IMR-90 (cell line): ENCODE results near the gene PRF1. TPM values are rescaled to one million over a fixed set of nuclear protein-coding genes. Genes with fewer than 3 reads are reported as not detected.

Experiments used
- ATAC-seq: fragments of 200-7000 bp; cut with Tn5 transposase; 2 replicates; pipeline ENCODE4 v1.9.1; 2020; ENCODE audit warnings: low read depth, mild to moderate bottlenecking, moderate library complexity
- BruUV-seq: library from RNA; stranded (reverse); fragments of 400-500 nt; replicated peaks from 2 replicates; lab custom pipeline; 2021; lab: Mats Ljungman, UMichigan
- CTCF ChIA-PET: fragments of 300-600 bp; formaldehyde crosslinking; extraction: SDS; loops from one replicate; lab custom pipeline; 2021; ENCODE audit warnings: antibody characterized with exemption; lab: Yijun Ruan, JAX
- POLR2A ChIA-PET: fragments of 300-600 bp; sonication (Branson Sonifier 250); formaldehyde crosslinking; loops from one replicate; lab custom pipeline; 2022; ENCODE audit warnings: antibody characterized with exemption; ENCODE audit not compliant: unreplicated experiment; lab: Charles Lee
- DNase-seq: peaks from one replicate; pipeline ENCODE4 v3.0.0; 2013
- H2AFZ ChIP-seq: replicated peaks from 2 replicates; pipeline ENCODE3; 2013; ENCODE audit warnings: low read length, mild to moderate bottlenecking; ENCODE audit not compliant: poor library complexity
- H2AK5ac ChIP-seq: 2 replicates; pipeline ENCODE4 v1.6.1; 2013; ENCODE audit warnings: low read depth, low read length, inconsistent platforms
- H2AK9ac ChIP-seq: replicated peaks from 2 replicates; pipeline ENCODE3; 2013; ENCODE audit warnings: mild to moderate bottlenecking, low read depth, low read length, moderate library complexity; ENCODE audit not compliant: poor library complexity
- H2BK120ac ChIP-seq: 2 replicates; pipeline ENCODE4 v1.6.1; 2013; ENCODE audit warnings: low read depth, low read length, inconsistent platforms
- H2BK15ac ChIP-seq: 3 replicates; pipeline ENCODE4 v1.6.1; 2013; ENCODE audit warnings: low read depth, low read length, inconsistent platforms
- H2BK20ac ChIP-seq: 2 replicates; pipeline ENCODE4 v1.6.1; 2013; ENCODE audit warnings: low read depth, mild to moderate bottlenecking, inconsistent platforms, low read length, moderate library complexity
- H2BK5ac ChIP-seq: 2 replicates; pipeline ENCODE4 v1.6.1; 2013; ENCODE audit warnings: mild to moderate bottlenecking, low read depth, low read length, inconsistent platforms; ENCODE audit not compliant: poor library complexity, severe bottlenecking
- H3K14ac ChIP-seq: replicated peaks from 2 replicates; pipeline ENCODE4 v1.6.1; 2013; ENCODE audit warnings: low read depth, low read length, inconsistent platforms
- H3K18ac ChIP-seq: 2 replicates; pipeline ENCODE4 v1.6.1; 2013; ENCODE audit warnings: low read depth, low read length, control low read depth
- H3K23ac ChIP-seq: 2 replicates; pipeline ENCODE4 v1.6.1; 2013; ENCODE audit warnings: low read depth, low read length, inconsistent platforms
- H3K27ac ChIP-seq: 2 replicates; pipeline ENCODE4 v1.5.1; 2013; ENCODE audit warnings: mild to moderate bottlenecking, control low read depth, low read length; ENCODE audit not compliant: insufficient read depth
- H3K27me3 ChIP-seq: 2 replicates; pipeline ENCODE4 v1.6.1; 2013; ENCODE audit warnings: low read length; ENCODE audit not compliant: control insufficient read depth, insufficient read depth
- H3K36me3 ChIP-seq: 2 replicates; pipeline ENCODE4 v1.6.1; 2013; ENCODE audit warnings: low read length, mixed read lengths; ENCODE audit not compliant: control insufficient read depth, insufficient read depth
- H3K4ac ChIP-seq: 2 replicates; pipeline ENCODE4 v1.6.1; 2013; ENCODE audit warnings: low read depth, low read length, inconsistent platforms
- H3K4me1 ChIP-seq: 2 replicates; pipeline ENCODE4 v1.6.1; 2013; ENCODE audit warnings: low read length, mixed read lengths; ENCODE audit not compliant: control insufficient read depth, insufficient read depth
- H3K4me2 ChIP-seq: 2 replicates; pipeline ENCODE4 v1.6.1; 2013; ENCODE audit warnings: low read depth, mild to moderate bottlenecking, control low read depth, low read length, moderate library complexity
- H3K4me3 ChIP-seq: 2 replicates; pipeline ENCODE4 v1.5.1; 2013; ENCODE audit warnings: low read depth, mild to moderate bottlenecking, control low read depth, low read length, moderate library complexity; ENCODE audit not compliant: insufficient read depth
- H3K56ac ChIP-seq: 2 replicates; pipeline ENCODE4 v1.6.1; 2013; ENCODE audit warnings: low read length, inconsistent platforms; ENCODE audit not compliant: insufficient read depth; ENCODE audit errors: extremely low read depth
- H3K79me1 ChIP-seq, 2 experiments: 2 replicates each; pipeline ENCODE4 v1.6.1; 2013; ENCODE audit warnings: low read length in 2 of 2, inconsistent platforms in 1 of 2, low read depth in 1 of 2
- H3K9ac ChIP-seq: 2 replicates; pipeline ENCODE4 v1.6.1; 2013; ENCODE audit warnings: low read depth, low read length, control low read depth
- H3K9me1 ChIP-seq: 2 replicates; pipeline ENCODE4 v1.6.1; 2013; ENCODE audit warnings: low read length, inconsistent platforms; ENCODE audit not compliant: insufficient read depth
- H3K9me3 ChIP-seq: 2 replicates; pipeline ENCODE4 v1.6.1; 2013; ENCODE audit warnings: low read length; ENCODE audit not compliant: control insufficient read depth, insufficient read depth
- H4K20me1 ChIP-seq: 2 replicates; pipeline ENCODE4 v1.6.1; 2013; ENCODE audit warnings: low read length, inconsistent platforms; ENCODE audit not compliant: insufficient read depth
- H4K5ac ChIP-seq: 2 replicates; pipeline ENCODE4 v1.6.1; 2013; ENCODE audit warnings: mild to moderate bottlenecking, low read depth, low read length, control low read depth
- H4K8ac ChIP-seq, 2 experiments: 2 replicates each; pipeline ENCODE4 v1.6.1; 2013; ENCODE audit warnings: low read depth in 2 of 2, low read length in 2 of 2, control low read depth in 1 of 2, inconsistent platforms in 1 of 2
- H4K91ac ChIP-seq: 2 replicates; pipeline ENCODE4 v1.6.1; 2013; ENCODE audit warnings: low read depth, low read length, inconsistent platforms; ENCODE audit not compliant: insufficient read depth
- BHLHE40 ChIP-seq: fragments of 150-350 bp; IDR thresholded peaks from 2 replicates; pipeline ENCODE4 v1.6.1; 2016; ENCODE audit warnings: mild to moderate bottlenecking, low read depth, low read length
- CEBPB ChIP-seq: IDR thresholded peaks from 2 replicates; pipeline ENCODE4 v1.6.1; 2012; ENCODE audit warnings: low read depth, low read length, improper control_type of control experiment
- CHD1 ChIP-seq: IDR thresholded peaks from 2 replicates; pipeline ENCODE4 v1.6.1; 2012; ENCODE audit warnings: low read depth, low read length, improper control_type of control experiment
- FOS ChIP-seq: fragments of 150-350 bp; IDR thresholded peaks from 2 replicates; pipeline ENCODE4 v1.6.1; 2016; ENCODE audit warnings: low read depth, low read length
- MAZ ChIP-seq: IDR thresholded peaks from 2 replicates; pipeline ENCODE4 v1.6.1; 2012; ENCODE audit warnings: low read depth, mild to moderate bottlenecking, low read length, improper control_type of control experiment, moderate library complexity, borderline replicate concordance
- MXI1 ChIP-seq: IDR thresholded peaks from 2 replicates; pipeline ENCODE4 v1.6.1; 2012; ENCODE audit warnings: low read depth, mild to moderate bottlenecking, low read length, moderate library complexity, borderline replicate concordance
- NFE2L2 ChIP-seq: fragments of 150-350 bp; IDR thresholded peaks from 2 replicates; pipeline ENCODE4 v1.6.1; 2016; ENCODE audit warnings: low read depth, mild to moderate bottlenecking, low read length
- POLR2A ChIP-seq: IDR thresholded peaks from 2 replicates; pipeline ENCODE4 v1.6.1; 2012; ENCODE audit warnings: mild to moderate bottlenecking, low read depth, low read length
- RAD21 ChIP-seq: IDR thresholded peaks from 2 replicates; pipeline ENCODE4 v1.6.1; 2012; ENCODE audit warnings: low read length, improper control_type of control experiment
- RCOR1 ChIP-seq: IDR thresholded peaks from 2 replicates; pipeline ENCODE4 v1.6.1; 2012; ENCODE audit warnings: mild to moderate bottlenecking, low read length, improper control_type of control experiment; ENCODE audit not compliant: insufficient replicate concordance
- RFX5 ChIP-seq: IDR thresholded peaks from 2 replicates; pipeline ENCODE4 v1.8.0; 2012; ENCODE audit warnings: low read depth, mild to moderate bottlenecking, low read length, moderate library complexity
- SMC3 ChIP-seq: fragments of 150-350 bp; IDR thresholded peaks from 2 replicates; pipeline ENCODE4 v1.6.1; 2016; ENCODE audit warnings: low read depth, mild to moderate bottlenecking, antibody characterized with exemption, low read length, moderate library complexity
- WGBS, 2 experiments: methylation state at CpG; one replicate each; pipeline versions ENCODE4 v1.1.5 to v1.1.7; 2013; ENCODE audit warnings: missing lambda C conversion rate in 2 of 2; ENCODE audit not compliant: insufficient read length in 1 of 2; ENCODE audit errors: extremely low coverage in 2 of 2; 5-methylcytosine and 5-hydroxymethylcytosine counted together
- dilution Hi-C: fragments of 300-500 bp; cut with HindIII; formaldehyde crosslinking; loops from one replicate; pipeline ENCODE4 v1.14.3; 2018; ENCODE audit warnings: low sequenced_read_pairs; ENCODE audit not compliant: unreplicated experiment
- in situ Hi-C: fragments of 300-500 bp; cut with MboI; formaldehyde crosslinking; loops from 3 replicates; pipeline ENCODE4 v1.14.3; 2019; ENCODE audit warnings: low sequenced_read_pairs, inconsistent platforms, mixed read lengths
- intact Hi-C: fragments of 100-400 bp; cut with micrococcal nuclease; formaldehyde crosslinking; loops from 2 replicates; pipeline ENCODE4 v1.10.0; 2022
- polyA plus RNA-seq, 3 experiments: library from polyadenylated mRNA; depleted of rRNA; stranded (reverse); fragments of >200 nt; gene quantifications; 2 replicates each; pipeline ENCODE4 v1.2.3, GENCODE V29; 2012; ENCODE audit warnings: low replicate concordance in 1 of 3
- total RNA-seq: library from RNA; depleted of rRNA; stranded (reverse); fragments of >200 nt; gene quantifications from 2 replicates; pipeline ENCODE4 v1.2.3, GENCODE V29; 2012
- TF ChIP-seq, protein P1 (sequence below): fragments of 150-350 bp; IDR thresholded peaks from 2 replicates; pipeline ENCODE4 v1.6.1; 2017; ENCODE audit warnings: mild to moderate bottlenecking, antibody characterized with exemption, low read length, low read depth
- TF ChIP-seq, protein P2 (sequence below): fragments of 150-350 bp; IDR thresholded peaks from 2 replicates; pipeline ENCODE4 v1.6.1; 2016; ENCODE audit warnings: low read depth, mild to moderate bottlenecking, low read length, moderate library complexity, borderline replicate concordance

Gene PRF1
- total and polyA plus RNA-seq, 2 of the 4 experiments (the other 2 are of a cell fraction): not detected

DNA sequence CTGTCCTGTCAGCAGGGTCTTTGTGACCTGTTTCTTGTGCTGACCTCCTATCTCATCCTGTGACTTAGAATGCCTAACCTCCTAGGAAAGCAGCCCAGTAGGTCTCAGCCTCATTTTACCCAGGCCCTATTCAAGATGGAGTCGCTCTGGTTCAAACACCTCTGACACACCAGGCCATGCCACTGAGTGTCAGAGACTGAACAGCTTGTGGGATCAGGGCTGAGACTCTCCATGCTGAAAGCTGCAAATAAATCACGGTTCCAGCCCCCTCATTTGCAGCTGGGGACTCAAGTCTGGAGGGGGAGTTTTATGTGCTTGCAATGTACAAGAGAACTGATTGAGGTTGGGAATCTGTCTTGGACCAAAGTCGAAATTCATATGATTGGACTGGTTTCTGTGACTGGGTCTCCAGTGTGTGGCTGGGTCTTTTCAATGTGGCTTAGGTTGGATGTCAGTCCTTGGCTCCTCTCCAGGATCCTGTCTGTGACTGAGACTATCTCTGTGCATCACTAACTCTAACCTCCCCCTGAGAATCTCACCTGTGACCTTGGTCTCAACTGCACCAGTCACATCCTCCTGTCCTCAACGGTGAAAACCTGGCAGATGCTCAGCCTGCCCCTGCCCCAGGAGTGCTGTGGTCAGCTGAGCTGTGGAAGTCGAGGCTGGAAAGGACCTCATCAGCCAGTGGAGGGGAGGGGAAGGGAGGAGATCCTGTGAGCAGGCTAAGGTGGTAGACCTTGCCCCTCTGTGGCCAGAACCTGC, 11.7 kb downstream of the PRF1 start:
- Histone ChIP-seq H3K56ac (no peak overlapping the region), H3K36me3 (no peaks in the 10 kb centered on the region), H2AK5ac (no peak overlapping the region), H3K9me1 (0 out of 2 replicates have a peak, but pooled peaks cover 3% of the 10 kb centered on the region), H2BK20ac (no peak overlapping the region), H2BK15ac (no peak overlapping the region), H2AFZ (no peak overlapping the region), H3K18ac (no peak overlapping the region), H4K91ac (no peak overlapping the region), H3K27me3 (peaks cover 37% of the 10 kb centered on the region), H2BK5ac (no peak overlapping the region), H3K14ac (no peak overlapping the region), H3K9me3 (no peaks in the 10 kb centered on the region), H4K20me1 (no peaks in the 10 kb centered on the region), H4K5ac (no peak overlapping the region), H3K4me2 (no peak overlapping the region), H2BK120ac (no peak overlapping the region), H3K4me1 (peaks cover 3% of the 10 kb centered on the region; the same call in 1 of the 2 replicates), H3K9ac (no peak overlapping the region), H3K4ac (no peak overlapping the region), H2AK9ac (no peak overlapping the region), H3K27ac (no peak overlapping the region), H3K4me3 (no peak overlapping the region), H3K79me1 (no peaks in the 10 kb centered on the region), H4K8ac (no peak overlapping the region), H3K23ac (no peak overlapping the region)
- CTCF ChIA-PET: no interaction called here
- ATAC-seq (no peak), DNase-seq (no peak)
- POLR2A ChIA-PET: no interaction called here
- dilution Hi-C loops (no loop called here), in situ Hi-C loops (no loop called here), intact Hi-C loops (no loop called here)
- 100% methylated on average over 1 of the region's 5 CpGs; no CpG with 5 or more reads in 1 of the 2 experiments for WGBS, 2 experiments
- BruUV-seq: no TSS peak
- TF ChIP-seq POLR2A (no peak), BHLHE40 (no peak), FOS (no peak), NFE2L2 (no peak), CHD1 (no peak), SMC3 (no peak), RCOR1 (no peak), MXI1 (no peak), RFX5 (no peak), RAD21 (no peak), MAZ (no peak), CEBPB (no peak)
- TF ChIP-seq, protein P1, sequence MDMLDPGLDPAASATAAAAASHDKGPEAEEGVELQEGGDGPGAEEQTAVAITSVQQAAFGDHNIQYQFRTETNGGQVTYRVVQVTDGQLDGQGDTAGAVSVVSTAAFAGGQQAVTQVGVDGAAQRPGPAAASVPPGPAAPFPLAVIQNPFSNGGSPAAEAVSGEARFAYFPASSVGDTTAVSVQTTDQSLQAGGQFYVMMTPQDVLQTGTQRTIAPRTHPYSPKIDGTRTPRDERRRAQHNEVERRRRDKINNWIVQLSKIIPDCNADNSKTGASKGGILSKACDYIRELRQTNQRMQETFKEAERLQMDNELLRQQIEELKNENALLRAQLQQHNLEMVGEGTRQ: no peak
- TF ChIP-seq, protein P2, sequence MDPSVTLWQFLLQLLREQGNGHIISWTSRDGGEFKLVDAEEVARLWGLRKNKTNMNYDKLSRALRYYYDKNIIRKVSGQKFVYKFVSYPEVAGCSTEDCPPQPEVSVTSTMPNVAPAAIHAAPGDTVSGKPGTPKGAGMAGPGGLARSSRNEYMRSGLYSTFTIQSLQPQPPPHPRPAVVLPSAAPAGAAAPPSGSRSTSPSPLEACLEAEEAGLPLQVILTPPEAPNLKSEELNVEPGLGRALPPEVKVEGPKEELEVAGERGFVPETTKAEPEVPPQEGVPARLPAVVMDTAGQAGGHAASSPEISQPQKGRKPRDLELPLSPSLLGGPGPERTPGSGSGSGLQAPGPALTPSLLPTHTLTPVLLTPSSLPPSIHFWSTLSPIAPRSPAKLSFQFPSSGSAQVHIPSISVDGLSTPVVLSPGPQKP: no peak
